HPDE6-E6E7 (cell line): ENCODE data around the gene MACROD2.

Experiments used
- DNase-seq: peaks from one replicate; pipeline ENCODE4 v3.0.0; 2011; ENCODE audit warnings: missing footprints; ENCODE audit errors: extremely low spot score

The MACROD2 gene

DNA sequence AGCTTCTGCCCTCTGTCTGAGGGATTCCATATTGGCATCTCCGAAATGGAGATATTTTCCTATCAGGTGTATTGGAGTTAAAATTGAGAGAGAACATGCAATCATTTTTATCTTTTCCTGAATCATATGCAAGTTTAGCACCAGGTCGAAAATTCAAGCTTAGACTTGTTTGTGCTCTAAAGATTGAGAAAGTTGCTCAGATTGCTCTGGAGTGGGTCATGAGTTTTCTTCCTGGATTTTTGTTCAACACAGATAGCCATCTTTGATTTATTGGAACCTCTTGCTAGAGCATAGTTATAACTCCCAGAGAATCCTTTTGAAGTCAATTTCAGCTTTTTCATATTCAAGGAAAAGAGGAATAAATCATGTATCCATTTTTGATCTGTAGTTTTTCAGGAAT lies 715.6 kb downstream of the MACROD2 start:
- peak; percentile 27 for DNase-seq

GRCh38 chr20:14711652-14712051 lies 716.3 kb downstream of the MACROD2 start:
- DNase-seq = no peak

DNA sequence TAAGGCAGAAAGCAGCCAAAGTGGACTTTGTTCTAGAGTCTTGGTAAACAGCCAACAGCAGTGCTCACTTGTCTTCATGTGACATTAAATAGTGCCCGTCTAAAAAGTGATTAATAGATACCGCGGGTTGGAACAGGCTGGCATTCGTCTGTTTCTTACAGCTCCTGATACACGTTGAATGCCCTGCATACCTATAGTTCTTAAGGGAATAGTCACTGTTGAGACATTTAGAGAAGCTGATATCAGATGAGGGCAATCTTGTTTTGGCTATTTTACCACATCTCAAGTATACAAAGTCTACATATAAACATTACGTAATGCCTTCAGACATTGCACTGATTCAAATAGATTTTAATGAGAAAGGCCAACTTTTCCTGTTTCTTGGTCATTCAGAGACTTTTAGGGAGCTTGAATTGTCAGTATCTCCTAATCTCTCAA lies 717.0 kb downstream of the MACROD2 start:
- DNase-seq = peak; percentile 73

- no peak for DNase-seq
Measured at GRCh38 chr20:14715400-14715799, 720.1 kb downstream of the MACROD2 start.

DNA sequence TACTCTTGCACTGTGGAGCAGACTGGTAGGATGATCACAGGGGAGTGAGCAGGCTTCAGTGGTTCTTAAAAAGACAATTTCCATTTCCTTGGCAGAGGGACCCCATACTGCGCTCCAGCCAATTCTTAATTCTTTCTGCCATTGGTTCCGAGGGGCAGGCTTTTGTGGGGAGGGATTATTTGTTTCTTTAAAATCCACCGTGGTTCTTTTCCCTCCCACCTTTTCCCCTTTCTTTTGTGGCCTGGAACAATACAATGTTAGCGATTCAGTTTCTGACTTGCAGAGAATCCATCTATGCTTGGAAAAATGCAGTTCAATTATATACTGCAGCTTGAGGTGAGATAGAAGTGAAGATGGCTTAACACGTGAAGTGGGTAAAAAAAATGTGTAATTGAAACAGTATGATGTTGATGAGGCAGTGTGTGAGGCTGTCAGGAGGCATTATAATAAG lies 721.1 kb downstream of the MACROD2 start:
- DNase-seq = no peak

DNA sequence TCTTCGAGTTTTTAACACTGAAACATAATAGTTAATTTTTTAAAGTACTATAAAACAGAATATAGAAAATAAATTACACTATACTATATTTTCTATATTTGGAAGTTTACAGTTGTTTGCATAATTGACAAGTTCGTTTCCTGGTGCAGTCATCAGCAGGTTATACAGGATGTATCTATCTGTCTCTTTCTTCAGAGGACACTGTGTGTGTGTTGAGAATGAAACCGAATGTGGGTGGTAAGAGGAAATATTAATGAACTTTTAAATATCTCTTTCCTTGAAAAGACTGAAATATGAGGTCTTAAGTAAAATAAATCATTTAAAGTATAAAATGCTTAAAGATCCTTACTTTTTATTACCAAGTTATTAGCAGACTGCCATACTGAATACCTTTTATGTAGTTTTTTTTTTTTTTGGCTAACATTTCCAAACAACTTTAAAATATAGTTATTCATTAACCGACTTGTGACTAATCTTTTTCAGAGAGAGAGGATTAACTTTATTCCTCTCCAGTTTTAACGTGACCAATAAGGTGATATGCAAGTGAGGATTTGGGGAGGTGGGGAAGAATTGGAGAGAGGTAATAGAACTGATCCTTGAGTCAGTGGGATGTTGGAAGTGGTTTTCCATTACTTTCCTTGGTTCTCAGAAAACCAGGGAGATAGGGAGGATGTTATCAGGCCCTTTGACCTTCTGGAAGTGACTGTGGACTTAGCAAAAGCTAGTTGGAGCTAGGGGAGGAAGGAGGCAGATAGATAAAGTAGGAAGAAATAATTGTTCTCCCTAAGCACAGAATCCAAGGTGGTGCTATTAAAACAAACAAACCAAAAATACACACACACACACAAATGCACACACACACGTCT lies 722.1 kb downstream of the MACROD2 start:
- no peak for DNase-seq

- DNase-seq = no peak
Measured at GRCh38 chr20:14720251-14720650, 724.9 kb downstream of the MACROD2 start.

- no peak for DNase-seq
Measured at GRCh38 chr20:14721926-14722452, 726.7 kb downstream of the MACROD2 start.

DNA sequence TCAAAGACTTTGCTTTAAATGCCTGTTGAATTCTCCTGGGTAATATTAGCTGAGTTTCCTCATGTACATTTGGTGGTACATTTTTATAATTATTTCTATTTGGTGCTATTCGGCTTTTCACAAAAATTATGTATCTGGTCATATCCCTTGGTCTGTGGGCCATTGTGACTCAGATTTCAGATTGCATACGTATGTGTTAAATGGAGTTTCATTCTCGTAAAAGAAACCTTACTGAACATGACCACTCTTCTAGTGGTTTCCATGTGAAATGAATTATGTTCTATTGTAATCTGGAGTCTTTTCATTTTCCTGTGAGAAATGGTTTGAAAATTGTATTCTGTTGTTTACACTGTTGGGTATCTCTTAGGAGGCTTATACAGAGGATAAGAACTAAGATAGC lies 728.3 kb downstream of the MACROD2 start:
- DNase-seq = no peak

DNA sequence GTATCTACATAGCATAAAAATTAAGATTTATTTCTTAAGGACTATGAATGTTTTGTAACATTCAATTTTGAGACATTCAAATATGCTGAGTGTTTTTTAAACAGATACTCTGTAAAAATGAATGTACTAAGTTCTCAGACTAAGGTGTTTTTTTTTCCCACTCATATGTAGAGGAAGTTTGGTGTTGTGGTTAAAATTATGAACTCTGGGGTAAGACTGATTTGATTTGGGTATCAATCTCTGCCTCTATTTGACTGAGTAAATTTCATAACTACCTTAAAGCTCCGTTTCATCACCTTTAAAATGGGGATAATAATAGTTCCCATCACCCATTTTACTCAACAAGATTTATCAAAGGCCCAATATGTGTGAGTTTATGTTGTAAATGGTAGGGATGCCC lies 728.7 kb downstream of the MACROD2 start:
- DNase-seq = no peak

GRCh38 chr20:14724468-14724867 lies 729.2 kb downstream of the MACROD2 start:
- no peak for DNase-seq

DNA sequence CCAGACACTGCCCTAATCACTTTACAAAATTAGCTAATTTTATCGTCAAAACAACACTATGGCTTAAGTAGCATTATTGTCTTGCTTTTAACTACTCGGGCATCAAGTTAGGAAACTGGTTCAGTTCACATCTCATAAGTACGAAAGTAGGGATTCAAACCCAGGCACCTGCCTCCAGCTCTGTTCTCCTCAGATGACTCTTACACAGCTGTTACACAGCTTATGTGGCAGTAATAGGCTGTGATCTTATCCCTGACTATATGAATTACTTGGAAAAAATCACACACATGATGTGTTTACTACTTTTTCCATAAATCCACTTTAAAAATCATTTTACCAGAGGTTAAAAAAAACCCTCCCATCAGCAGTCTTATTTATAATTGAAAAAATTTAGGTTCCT lies 731.3 kb downstream of the MACROD2 start:
- no peak for DNase-seq

GRCh38 chr20:14727485-14728150 lies 732.3 kb downstream of the MACROD2 start:
- no peak for DNase-seq

DNA sequence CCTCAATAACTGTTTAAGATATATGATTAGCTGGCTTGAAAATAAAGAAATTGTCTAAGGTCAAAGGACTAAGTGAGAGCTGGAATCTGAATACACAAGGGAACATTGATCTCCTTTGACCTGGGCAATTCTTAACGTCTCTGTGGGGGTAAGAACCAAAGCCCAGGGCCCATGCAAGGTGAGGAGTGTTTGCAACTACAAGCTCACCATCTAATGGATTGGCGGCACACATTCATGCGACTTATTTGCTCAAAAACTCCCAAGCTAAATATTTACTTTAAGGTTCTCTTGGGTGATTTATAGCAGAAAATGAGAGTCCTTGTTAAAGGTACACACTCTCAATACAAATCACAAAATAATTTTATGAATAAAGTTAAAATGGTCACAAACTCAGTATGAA lies 734.1 kb downstream of the MACROD2 start:
- DNase-seq = no peak

DNA sequence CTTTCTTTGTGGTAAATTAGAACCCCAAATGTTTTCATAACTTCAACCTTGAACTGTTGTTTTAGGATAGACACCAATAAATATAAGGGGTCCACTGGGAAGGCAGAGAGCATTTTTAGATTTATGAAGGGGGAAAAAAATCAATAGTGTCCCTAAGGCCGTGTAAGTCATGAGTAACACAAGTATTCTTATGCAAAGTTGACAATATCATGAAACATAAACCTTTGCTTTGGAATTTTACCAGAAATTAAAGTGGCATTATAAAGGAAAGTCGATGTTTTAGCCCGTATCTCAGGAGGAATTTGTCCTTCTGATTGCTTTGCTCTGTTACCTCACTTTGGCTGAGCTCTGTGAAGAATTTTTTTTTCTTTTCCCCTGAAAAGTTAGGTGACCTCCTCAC lies 737.0 kb downstream of the MACROD2 start:
- no peak for DNase-seq

GRCh38 chr20:14732996-14733395 lies 737.7 kb downstream of the MACROD2 start:
- DNase-seq = no peak

- no peak for DNase-seq
Measured at GRCh38 chr20:14740380-14740779, 745.1 kb downstream of the MACROD2 start.

- no peak for DNase-seq
Measured at GRCh38 chr20:14741616-14742015, 746.3 kb downstream of the MACROD2 start.

GRCh38 chr20:14744723-14745122 lies 749.4 kb downstream of the MACROD2 start:
- DNase-seq = no peak

DNA sequence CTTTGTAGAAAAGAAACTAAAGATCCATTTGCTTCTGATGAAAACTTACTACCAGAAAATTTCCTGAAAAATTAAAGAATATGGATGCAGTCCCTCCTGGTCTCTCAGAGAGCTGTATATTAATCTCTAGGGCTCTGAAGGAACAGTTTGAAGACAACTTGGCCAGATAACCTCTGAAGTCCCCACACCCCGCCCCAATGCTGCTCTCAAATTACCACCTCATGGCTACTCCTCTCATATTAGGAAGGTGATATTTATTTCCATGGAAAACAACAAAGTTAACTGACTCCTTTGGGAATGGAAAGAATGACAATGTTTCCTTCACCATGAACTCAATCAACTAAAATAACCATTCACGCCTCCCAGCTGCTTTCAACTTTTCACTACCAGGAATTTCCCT lies 750.5 kb downstream of the MACROD2 start:
- no peak for DNase-seq

DNA sequence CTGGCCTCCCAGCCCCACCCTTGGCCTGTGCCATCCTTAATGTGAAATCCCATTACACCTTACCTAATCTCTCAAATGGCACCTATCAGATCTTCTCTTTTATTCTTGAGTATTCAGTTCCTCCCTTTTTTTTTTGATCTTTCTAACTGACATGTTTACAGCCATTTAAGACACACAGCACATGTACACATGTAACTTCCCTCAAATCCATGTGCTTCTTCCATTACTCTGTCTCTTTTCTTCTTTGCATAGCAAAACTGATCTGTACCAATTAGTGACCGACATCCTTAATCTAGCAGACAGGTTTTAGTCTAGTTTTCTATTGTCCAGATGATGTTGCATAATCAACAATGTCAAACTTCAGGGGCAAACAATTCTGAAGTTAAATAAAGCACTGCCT lies 755.9 kb downstream of the MACROD2 start:
- no peak for DNase-seq

GRCh38 chr20:14757728-14758127 lies 762.4 kb downstream of the MACROD2 start:
- DNase-seq = no peak

DNA sequence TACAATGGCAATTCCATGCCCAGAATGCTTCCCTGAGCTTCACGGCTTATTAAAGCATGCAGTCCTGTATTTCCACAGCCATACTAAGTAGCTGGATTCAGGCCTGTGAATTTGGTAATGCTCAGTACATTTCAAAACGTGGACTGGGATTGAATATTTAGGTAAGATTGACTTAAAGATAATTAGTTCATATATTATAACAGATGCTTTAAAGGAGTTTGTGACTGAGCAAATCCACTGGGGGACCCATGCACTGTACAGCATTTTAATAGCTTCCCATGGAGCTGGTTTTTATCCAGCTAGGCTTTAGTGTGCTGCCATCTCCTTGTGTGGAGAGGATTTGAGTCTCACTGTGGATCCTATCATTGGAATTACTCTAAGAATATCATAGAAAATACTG lies 763.0 kb downstream of the MACROD2 start:
- no peak for DNase-seq
